ENCODE data around the gene BCL2L13. TPM values are rescaled to one million over a fixed set of nuclear protein-coding genes. Genes with fewer than 3 reads are reported as not detected.

Gene BCL2L13
- polyA plus RNA-seq, 3 donors from 2014 or later = 38.8 to 45.2 (median 38.9) TPM

DNA sequence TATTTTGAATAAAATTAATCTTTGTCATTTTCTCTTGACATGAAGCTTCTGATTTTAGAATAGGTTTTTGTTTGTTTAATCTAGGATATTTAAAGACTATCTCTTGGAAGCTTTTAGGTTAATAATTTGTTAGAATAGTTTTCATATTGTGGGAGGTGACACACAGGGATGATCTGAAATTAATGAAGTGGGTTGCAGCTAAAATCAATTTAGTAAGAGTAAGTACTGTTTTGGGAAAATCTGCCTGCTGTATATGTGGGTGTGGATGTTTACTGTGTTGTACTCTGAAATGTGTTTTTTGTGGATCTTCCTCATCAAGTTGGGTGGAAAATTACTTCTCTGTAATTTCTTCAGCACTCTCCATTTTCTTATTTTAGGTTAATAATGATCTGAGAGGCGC lies 68.4 kb downstream of the BCL2L13 start:
- no peak for DNase-seq
- Mint-ChIP-seq H3K4me1 (peaks cover 16 to 20% of the 10 kb centered on the region in 2 donors), H3K27ac (peak overlapping the region in 5 of 6 donors; percentile 12 to 95 (median 79)), H3K36me3 (peaks cover 0 to 7% (median 0%) of the 10 kb centered on the region in 3 donors), H3K9me3 (no peaks in the 10 kb centered on the region), H3K4me3 (peak overlapping the region in 1 of 5 donors; percentile 85), H3K27me3 (ENCODE audit: low read depth in 3 of 3) (peaks cover 0 to 3% (median 0%) of the 10 kb centered on the region in 3 donors)

DNA sequence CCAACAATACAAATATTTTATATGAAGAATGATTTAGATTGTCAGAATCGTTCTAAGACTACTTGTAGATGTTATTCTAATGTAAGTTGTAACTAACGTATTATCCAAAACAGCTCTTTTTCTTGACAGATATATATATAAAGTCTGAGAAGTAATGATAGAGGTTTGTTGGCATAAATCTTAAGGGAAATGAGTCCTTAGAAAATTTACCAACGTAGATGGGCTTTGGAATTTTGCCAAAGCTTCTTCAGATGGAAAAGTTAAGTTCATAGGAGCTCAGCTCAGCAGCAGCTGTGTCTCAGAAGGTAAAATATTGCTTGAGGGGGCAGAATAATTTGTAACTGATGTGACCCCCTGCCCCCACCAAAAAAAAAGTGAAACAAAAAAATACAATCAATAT lies 69.0 kb downstream of the BCL2L13 start:
- Mint-ChIP-seq H3K9me3 (no peaks in the 10 kb centered on the region), H3K27ac (peak overlapping the region in 3 of 6 donors; percentile 26 to 79 (median 48)), H3K27me3 (ENCODE audit: low read depth in 3 of 3) (peaks cover 0 to 3% (median 0%) of the 10 kb centered on the region in 3 donors), H3K36me3 (peaks cover 0 to 7% (median under 1%) of the 10 kb centered on the region in 3 donors), H3K4me1 (peaks cover 16 to 20% of the 10 kb centered on the region in 2 donors), H3K4me3 (no peak overlapping the region)
- DNase-seq = no peak

DNA sequence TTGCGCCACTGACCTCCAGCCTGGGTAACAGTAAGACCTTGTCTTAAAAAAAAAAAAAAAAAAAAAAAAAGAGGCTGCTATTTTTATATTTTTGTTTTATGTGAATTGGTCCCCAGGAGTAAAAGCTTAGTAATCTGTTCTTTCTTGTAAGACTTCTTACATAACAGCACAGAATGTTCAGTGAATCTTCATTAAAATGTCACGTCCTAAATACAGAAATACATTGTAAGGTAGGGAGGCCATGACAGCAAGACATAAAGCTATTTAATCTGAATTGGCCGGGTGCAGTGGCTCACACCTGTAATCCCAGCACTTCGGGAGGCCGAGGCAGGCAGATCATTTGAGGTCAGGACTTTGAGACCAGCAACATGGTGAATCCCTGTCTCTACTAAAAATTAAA lies 71.5 kb downstream of the BCL2L13 start:
- peaks cover 0 to 7% (median 3%) of the 10 kb centered on the region in 3 donors for H3K36me3 Mint-ChIP-seq
- H3K4me3 Mint-ChIP-seq = no peak overlapping the region
- peaks cover 18 to 20% of the 10 kb centered on the region in 2 donors for H3K4me1 Mint-ChIP-seq
- DNase-seq = no peak
- H3K27me3 Mint-ChIP-seq (ENCODE audit: low read depth in 3 of 3) = peaks cover 0 to 3% (median 0%) of the 10 kb centered on the region in 3 donors
- no peaks in the 10 kb centered on the region for H3K9me3 Mint-ChIP-seq
- no peak overlapping the region for H3K27ac Mint-ChIP-seq

DNA sequence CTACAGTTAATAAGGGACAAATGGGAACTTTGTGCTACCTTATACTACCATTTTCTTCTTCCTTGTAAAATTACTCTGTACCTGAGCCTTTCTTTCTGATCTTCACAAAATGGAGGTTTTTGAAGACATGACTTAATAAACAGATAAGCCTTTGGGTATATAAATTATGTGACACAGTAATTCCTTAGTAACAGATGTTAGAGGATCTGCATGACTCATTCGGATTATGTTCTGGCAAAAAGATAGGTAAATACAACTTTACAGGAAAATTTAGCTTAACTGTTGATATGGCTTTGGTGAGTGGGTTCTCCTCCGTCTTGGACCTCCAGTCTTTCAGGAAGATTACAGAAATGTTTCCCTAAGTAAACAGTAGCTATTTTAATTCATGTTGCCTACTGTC lies 73.9 kb downstream of the BCL2L13 start:
- Mint-ChIP-seq H3K4me1 (peaks cover 4% of the 10 kb centered on the region in 2 donors), H3K27me3 (ENCODE audit: low read depth in 3 of 3) (peaks cover 0 to 2% (median 0%) of the 10 kb centered on the region in 3 donors), H3K9me3 (no peaks in the 10 kb centered on the region), H3K27ac (peak overlapping the region in 2 of 6 donors; percentile 2 to 25), H3K4me3 (no peak overlapping the region), H3K36me3 (peaks cover 0 to 7% (median 3%) of the 10 kb centered on the region in 3 donors)
- no peak for DNase-seq

DNA sequence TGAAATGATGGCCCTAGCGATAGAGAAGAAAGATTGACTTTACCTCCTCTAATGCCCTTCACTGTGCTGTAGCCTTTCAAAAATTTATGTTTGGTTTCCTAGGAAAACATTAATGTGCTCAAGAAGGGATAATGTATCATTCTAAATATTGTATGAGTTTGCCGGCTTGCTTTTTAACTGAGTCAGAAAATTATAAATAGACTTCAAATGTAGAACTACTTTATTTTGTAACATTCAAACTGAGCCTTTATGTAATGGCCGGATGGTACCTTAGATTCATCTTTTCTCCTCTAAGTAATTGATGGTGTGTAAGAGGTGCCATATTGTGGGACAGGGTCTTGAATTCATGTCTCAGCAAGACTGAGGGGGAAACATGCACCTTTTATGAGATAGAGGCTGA lies 78.0 kb downstream of the BCL2L13 start:
- no peaks in the 10 kb centered on the region for H3K9me3 Mint-ChIP-seq
- H3K27me3 Mint-ChIP-seq (ENCODE audit: low read depth in 3 of 3) = peaks cover 0 to 2% (median 1%) of the 10 kb centered on the region in 3 donors
- H3K27ac Mint-ChIP-seq = no peak overlapping the region
- H3K4me3 Mint-ChIP-seq = no peak overlapping the region
- peaks cover 0 to 7% (median 0%) of the 10 kb centered on the region in 3 donors for H3K36me3 Mint-ChIP-seq
- H3K4me1 Mint-ChIP-seq = peaks cover 4% of the 10 kb centered on the region in 2 donors
- DNase-seq = no peak

DNA sequence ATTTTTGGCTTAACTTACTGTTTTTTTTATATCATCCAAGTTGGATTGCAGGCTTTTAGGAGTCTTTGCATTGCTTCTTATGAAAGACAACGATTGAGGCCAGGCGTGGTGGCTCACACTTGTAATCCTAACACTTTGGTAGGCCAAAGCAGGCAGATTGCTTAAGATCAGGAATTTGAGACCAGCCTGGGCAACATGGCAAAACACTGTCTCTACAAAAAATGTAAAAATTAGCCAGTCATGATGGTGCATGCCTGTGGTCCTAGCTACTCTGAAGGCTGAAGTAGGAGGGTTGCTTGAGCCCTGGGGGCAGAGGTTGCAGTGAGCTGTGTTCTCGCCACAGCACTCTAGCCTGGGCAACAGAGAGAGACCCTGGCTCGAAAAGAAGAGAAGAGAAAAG lies 79.2 kb downstream of the BCL2L13 start:
- no peaks in the 10 kb centered on the region for H3K9me3 Mint-ChIP-seq
- DNase-seq = no peak
- peaks cover 4% of the 10 kb centered on the region in 2 donors for H3K4me1 Mint-ChIP-seq
- no peak overlapping the region for H3K4me3 Mint-ChIP-seq
- peaks cover 0 to 2% (median 1%) of the 10 kb centered on the region in 3 donors for H3K27me3 Mint-ChIP-seq (ENCODE audit: low read depth in 3 of 3)
- peaks cover 0 to 4% (median 0%) of the 10 kb centered on the region in 3 donors for H3K36me3 Mint-ChIP-seq
- H3K27ac Mint-ChIP-seq = no peak overlapping the region

DNA sequence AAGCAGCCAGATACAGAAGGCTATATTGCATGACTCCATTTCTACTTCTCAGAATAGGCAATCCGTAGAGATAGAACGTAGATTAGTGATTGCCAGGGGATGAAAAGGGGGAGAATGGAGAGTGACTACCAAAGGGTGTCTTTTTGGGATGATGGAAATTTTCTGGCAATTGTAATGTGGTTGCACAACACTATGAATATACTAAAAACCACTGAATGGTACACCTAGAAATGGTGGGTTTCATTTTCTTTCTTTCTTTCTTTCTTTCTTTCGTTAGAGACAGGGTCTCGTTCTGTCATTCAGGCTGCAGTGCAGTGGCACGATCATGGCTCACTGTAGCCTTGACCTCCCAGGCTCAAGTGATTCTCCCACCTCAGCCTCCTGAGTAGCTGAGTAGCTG lies 81.4 kb downstream of the BCL2L13 start:
- Mint-ChIP-seq H3K27me3 (ENCODE audit: low read depth in 3 of 3) (peaks cover 0 to 2% (median 1%) of the 10 kb centered on the region in 3 donors), H3K4me3 (no peak overlapping the region), H3K36me3 (peaks cover 0 to 2% (median 0%) of the 10 kb centered on the region in 3 donors), H3K9me3 (no peaks in the 10 kb centered on the region), H3K27ac (peak overlapping the region in 1 of 6 donors; percentile 57), H3K4me1 (peaks cover 2 to 4% of the 10 kb centered on the region in 2 donors)
- no peak for DNase-seq

DNA sequence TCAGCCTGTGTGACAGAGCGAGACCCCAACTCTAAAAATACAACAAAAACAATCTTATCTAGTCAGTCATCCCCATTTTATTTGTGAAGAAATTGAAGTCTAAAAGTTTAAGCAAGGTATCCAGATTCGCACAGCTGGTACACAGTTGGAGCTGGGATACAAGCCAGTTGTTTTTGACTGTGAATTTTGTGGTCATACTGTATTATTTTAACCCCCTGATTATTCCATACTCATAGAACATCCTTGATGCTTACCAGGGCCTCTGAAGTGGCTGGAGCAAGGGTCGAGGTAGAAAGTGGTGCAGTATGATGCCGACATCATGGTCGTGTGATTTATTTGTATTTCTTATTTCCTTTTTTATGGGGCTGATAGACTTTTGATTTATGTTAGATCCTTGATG lies 85.7 kb downstream of the BCL2L13 start:
- Mint-ChIP-seq H3K9me3 (no peaks in the 10 kb centered on the region), H3K4me3 (no peak overlapping the region), H3K27me3 (ENCODE audit: low read depth in 3 of 3) (peaks cover 0 to 3% (median 1%) of the 10 kb centered on the region in 3 donors), H3K4me1 (peaks cover 10 to 11% of the 10 kb centered on the region in 2 donors), H3K36me3 (peaks cover 7 to 15% (median 11%) of the 10 kb centered on the region in 3 donors), H3K27ac (no peak overlapping the region)
- no peak for DNase-seq

DNA sequence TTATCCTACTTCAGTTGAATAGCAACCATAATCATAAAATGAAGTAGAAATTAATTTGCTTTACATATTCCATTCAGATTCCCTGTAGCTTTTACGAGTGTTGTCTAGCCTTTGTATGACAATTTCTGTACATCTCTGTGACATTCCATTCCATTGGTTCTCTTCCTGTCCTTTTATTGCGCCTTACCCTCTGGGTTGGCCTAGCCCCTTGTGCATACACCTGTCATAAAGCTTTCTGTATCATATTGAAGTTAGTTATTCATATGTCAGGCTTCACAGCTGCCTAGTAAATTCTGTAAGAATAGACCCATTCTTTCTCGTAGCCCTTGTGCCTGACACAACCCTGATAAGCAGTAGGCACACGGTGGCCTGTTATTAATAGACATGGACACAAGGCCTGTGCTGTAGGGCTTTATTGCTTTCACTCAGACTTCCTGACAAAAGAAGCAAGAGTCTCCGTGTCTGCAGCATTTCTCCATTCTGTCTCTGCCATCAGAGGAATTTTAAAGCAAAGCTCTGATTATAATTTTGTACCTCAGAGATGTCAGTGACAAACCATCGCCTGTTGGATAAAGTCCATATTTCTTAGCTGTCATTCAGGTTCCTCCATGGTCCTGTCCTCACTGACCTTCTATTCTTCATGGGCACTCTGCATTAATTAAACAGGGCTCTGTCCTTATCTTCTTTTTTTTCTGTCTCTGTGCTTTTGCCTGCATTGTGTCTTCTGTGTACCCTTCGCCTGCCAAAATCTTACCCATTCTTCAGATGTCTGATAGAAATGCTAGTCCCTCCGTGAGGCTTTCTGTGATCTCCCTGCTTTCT lies 86.3 kb downstream of the BCL2L13 start:
- Mint-ChIP-seq H3K27ac (peak overlapping the region in 1 of 6 donors; percentile 58), H3K36me3 (peaks cover 7 to 17% (median 11%) of the 10 kb centered on the region in 3 donors), H3K4me3 (no peak overlapping the region), H3K9me3 (no peaks in the 10 kb centered on the region), H3K27me3 (ENCODE audit: low read depth in 3 of 3) (peaks cover 0 to 3% (median 1%) of the 10 kb centered on the region in 3 donors), H3K4me1 (peaks cover 10 to 11% of the 10 kb centered on the region in 2 donors)
- no peak for DNase-seq

DNA sequence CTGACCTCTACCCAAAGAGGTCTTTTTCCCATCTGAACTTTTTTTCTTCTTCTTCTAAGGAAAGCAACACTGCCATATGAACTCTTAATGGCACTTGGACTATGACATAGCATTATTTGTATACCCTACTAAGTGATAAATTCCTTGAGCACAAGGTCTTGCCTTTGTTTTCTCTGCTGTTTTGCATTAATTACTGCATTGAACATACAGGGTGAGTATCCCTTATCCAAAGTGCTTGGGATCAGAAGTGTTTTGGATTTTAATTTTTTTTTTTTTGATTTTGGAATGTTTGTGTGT lies 86.9 kb downstream of the BCL2L13 start:
- H3K27me3 Mint-ChIP-seq (ENCODE audit: low read depth in 3 of 3) = peaks cover 0 to 3% (median 0%) of the 10 kb centered on the region in 3 donors
- peaks cover 10 to 11% of the 10 kb centered on the region in 2 donors for H3K4me1 Mint-ChIP-seq
- H3K36me3 Mint-ChIP-seq = peaks cover 7 to 17% (median 11%) of the 10 kb centered on the region in 3 donors
- H3K9me3 Mint-ChIP-seq = no peaks in the 10 kb centered on the region
- H3K4me3 Mint-ChIP-seq = no peak overlapping the region
- no peak overlapping the region for H3K27ac Mint-ChIP-seq
- no peak for DNase-seq

DNA sequence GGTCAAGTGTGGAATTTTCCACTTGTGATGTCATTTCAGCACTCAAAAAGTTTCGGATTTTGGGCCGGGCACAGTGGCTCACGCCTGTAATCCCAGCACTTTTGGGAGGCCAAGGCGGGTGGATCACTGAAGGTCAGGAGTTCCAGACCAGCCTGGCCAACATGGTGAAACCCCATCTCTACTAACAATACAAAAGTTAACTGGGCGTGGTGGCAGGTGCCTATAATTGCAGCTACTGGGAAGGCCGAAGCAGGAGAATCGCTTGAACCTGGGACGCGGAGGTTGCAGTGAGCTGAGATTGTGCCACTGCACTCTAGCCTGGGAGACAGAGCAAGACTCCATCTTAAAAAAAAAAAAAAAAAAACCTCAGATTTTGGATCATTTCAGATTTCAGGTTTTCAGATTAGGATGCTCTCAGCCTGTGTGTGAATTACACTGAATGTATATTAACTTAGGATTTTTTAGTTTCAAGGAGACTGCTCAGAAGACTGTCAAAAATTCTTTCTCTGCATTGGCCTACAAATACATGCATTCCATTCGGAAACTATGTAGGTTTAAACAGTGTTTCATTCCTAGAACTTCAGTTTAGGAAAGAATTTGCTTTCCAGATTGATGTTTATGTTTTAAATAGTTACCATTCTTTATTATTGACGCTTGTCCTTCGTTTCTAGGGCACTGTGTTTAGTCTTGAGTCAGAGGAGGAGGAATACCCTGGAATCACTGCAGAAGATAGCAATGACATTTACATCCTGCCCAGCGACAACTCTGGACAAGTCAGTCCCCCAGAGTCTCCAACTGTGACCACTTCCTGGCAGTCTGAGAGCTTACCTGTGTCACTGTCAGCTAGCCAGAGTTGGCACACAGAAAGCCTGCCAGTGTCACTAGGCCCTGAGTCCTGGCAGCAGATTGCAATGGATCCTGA lies 87.7 kb downstream of the BCL2L13 start:
- Mint-ChIP-seq H3K9me3 (no peaks in the 10 kb centered on the region), H3K27me3 (ENCODE audit: low read depth in 3 of 3) (peaks cover 0 to 3% (median 0%) of the 10 kb centered on the region in 3 donors), H3K4me1 (peaks cover 10 to 11% of the 10 kb centered on the region in 2 donors), H3K27ac (peak overlapping the region in 5 of 6 donors; percentile 19 to 84 (median 48)), H3K4me3 (no peak overlapping the region), H3K36me3 (peaks cover 7 to 17% (median 11%) of the 10 kb centered on the region in 3 donors)
- DNase-seq = no peak

DNA sequence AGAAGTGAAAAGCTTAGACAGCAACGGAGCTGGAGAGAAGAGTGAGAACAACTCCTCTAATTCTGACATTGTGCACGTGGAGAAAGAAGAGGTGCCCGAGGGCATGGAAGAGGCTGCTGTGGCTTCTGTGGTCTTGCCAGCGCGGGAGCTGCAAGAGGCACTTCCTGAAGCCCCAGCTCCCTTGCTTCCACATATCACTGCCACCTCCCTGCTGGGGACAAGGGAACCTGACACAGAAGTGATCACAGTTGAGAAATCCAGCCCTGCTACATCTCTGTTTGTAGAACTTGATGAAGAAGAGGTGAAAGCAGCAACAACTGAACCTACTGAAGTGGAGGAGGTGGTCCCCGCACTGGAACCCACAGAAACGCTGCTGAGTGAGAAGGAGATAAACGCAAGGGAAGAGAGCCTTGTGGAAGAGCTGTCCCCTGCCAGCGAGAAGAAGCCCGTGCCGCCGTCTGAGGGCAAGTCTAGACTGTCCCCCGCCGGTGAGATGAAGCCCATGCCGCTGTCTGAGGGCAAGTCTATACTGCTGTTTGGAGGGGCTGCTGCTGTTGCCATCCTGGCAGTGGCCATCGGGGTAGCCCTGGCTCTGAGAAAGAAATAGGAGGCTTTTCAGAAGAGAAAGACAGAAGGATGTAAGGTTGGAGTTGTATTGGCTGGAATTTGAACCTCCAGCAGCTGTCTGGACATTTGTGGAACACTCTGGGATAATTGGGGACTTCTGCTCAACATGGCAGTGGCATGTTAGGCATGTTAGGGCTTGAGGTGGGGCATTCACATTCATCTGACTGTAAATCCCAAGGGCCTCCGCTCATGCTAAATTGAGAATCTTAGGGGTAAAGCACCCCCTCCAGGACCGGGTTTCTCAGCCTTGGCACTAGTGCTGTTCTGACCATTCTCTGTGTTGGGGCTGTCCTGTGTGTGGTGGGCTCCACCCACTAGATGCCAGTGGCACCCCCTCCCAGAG lies 88.7 kb downstream of the BCL2L13 start:
- DNase-seq = no peak
- Mint-ChIP-seq H3K9me3 (no peaks in the 10 kb centered on the region), H3K4me1 (peaks cover 10 to 11% of the 10 kb centered on the region in 2 donors), H3K4me3 (no peak overlapping the region), H3K27ac (peak overlapping the region in 4 of 6 donors; percentile 20 to 84 (median 63)), H3K27me3 (ENCODE audit: low read depth in 3 of 3) (peaks cover 0 to 3% (median 0%) of the 10 kb centered on the region in 3 donors), H3K36me3 (peaks cover 7 to 22% (median 11%) of the 10 kb centered on the region in 3 donors)

DNA sequence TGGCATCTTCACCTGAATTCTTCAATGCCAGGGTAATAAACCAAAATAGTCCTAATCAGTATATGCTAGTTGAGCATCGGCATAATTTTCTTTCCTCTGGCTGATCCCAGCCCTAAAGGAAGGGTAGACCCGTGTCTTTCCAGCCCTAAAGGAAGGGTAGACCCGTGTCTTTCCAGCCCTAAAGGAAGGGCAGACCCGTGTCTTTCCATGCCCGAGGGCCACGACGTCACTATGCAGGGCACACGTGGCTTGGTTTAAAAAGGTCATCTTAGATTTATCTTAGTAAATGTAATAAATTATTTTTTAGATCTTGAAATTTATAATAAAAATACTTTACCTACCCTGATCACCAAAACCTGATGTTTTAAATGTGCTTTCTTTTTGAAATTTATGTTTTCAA lies 90.2 kb downstream of the BCL2L13 start:
- Mint-ChIP-seq H3K9me3 (no peaks in the 10 kb centered on the region), H3K4me1 (peaks cover 14 to 22% of the 10 kb centered on the region in 2 donors), H3K36me3 (peaks cover 10 to 32% (median 16%) of the 10 kb centered on the region in 3 donors), H3K27ac (peak overlapping the region in 1 of 6 donors; percentile 41), H3K4me3 (no peak overlapping the region), H3K27me3 (ENCODE audit: low read depth in 3 of 3) (peaks cover 0 to 4% (median 0%) of the 10 kb centered on the region in 3 donors)
- no peak for DNase-seq
